Activated T-cell treated with anti-CD3 and anti-CD28 coated beads, Interleukin-2, amount 50 U/mL, for 1 hour (primary cell): ENCODE results near the gene FNDC10.
A peak's percentile ranks its signal among the peaks of the same experiment; 100 is the strongest.

Source experiments
- DNase-seq: peaks from one replicate; pipeline ENCODE4 v3.0.0-alpha.2; 2020

FNDC10 gene

GRCh38 chr1:1627829-1628753 is 28.2 kb upstream of the FNDC10 start:
- no peak for DNase-seq

- no peak for DNase-seq
These were observed 27.4 kb upstream of the FNDC10 start for GRCh38 chr1:1627261-1627828.

GRCh38 chr1:1626207-1627141 is 26.5 kb upstream of the FNDC10 start:
- peak; percentile 15 for DNase-seq

GRCh38 chr1:1625824-1626206 is 25.9 kb upstream of the FNDC10 start:
- no peak for DNase-seq

GRCh38 chr1:1625404-1625775 is 25.5 kb upstream of the FNDC10 start:
- no peak for DNase-seq

- DNase-seq: no peak
These were observed 24.8 kb upstream of the FNDC10 start for GRCh38 chr1:1624443-1625403.

- DNase-seq: no peak
These were observed 23.9 kb upstream of the FNDC10 start for GRCh38 chr1:1623631-1624442.

GRCh38 chr1:1623181-1623630 is 23.3 kb upstream of the FNDC10 start:
- no peak for DNase-seq

- DNase-seq: no peak
These were observed 22.8 kb upstream of the FNDC10 start for GRCh38 chr1:1622788-1623094.

GRCh38 chr1:1622010-1622787 is 22.3 kb upstream of the FNDC10 start:
- DNase-seq: no peak

GRCh38 chr1:1621173-1622009 is 21.5 kb upstream of the FNDC10 start:
- no peak for DNase-seq

- no peak for DNase-seq
These were observed 20.7 kb upstream of the FNDC10 start for GRCh38 chr1:1620433-1621139.

- no peak for DNase-seq
These were observed 20.0 kb upstream of the FNDC10 start for GRCh38 chr1:1619917-1620361.

GRCh38 chr1:1618396-1619068 is 18.6 kb upstream of the FNDC10 start:
- no peak for DNase-seq

GRCh38 chr1:1617925-1618324 is 18.0 kb upstream of the FNDC10 start:
- DNase-seq: no peak

GRCh38 chr1:1617516-1617915 is 17.6 kb upstream of the FNDC10 start:
- no peak for DNase-seq

GRCh38 chr1:1616838-1617237 is 16.9 kb upstream of the FNDC10 start:
- DNase-seq: no peak
